ENCODE measurements around the gene ERCC1. TPM values are rescaled to one million over a fixed set of nuclear protein-coding genes. Genes with fewer than 3 reads are reported as not detected.

Gene ERCC1
- total RNA-seq, 1 experiment from 2014 or later = 62.4 TPM

DNA sequence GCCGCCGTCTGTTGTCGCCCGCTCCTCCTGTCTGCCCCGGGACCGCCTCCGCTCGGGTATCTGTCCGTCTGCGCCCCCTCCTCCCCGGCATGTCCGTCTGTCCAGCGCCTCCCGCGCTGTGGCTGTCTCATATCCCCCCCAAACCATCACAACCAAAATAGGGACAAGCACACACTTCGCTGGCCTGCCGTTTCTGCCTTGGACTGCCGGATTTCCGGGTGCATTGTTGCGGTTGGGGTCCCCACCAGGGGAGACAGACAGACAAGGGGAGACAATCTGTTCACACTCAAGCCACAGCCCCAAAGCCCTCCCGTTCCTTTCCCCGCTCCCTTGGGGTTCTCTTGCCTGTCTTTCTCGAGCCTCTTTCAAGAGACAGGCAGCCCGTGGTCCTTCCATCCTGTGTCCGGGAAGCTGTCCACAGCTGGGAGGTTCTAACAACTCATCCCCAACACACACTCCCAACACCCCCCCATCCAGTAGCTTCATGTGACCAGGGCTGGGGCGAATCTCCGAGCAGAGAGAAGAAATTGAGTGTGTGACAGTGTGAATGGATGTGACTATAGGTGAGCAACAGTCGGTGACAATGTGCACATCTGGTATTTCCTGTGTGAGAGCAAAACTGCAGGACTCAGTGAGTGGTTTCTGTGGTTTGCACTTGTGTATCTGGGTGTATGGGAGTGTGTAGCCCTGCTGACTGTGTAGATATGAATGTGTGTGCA is 27.6 kb upstream of the ERCC1 start:
- DNase-seq = no peak
- Mint-ChIP-seq H3K27ac (peak overlapping the region in 2 of 3 experiments; percentile 21 to 98; a peak in 2 of 7 replicates), H3K27me3 (ENCODE audit: low read depth) (peaks cover 38% of the 10 kb centered on the region), H3K36me3 (ENCODE audit: insufficient read depth in 1 of 3, low read depth in 3 of 3) (no peaks in the 10 kb centered on the region; a peak in 1 of 7 replicates), H3K9me3 (peaks cover 4 to 11% of the 10 kb centered on the region in 2 experiments; a peak in 4 of 5 replicates), H3K4me3 (peak overlapping the region; percentile 70 to 86), H3K4me1 (peaks cover 18 to 28% of the 10 kb centered on the region in 2 experiments)
- H2BK5ac ChIP-seq (ENCODE audit: insufficient read length, low read length) = no peak overlapping the region
- H3K27ac ChIP-seq (ENCODE audit: insufficient read length, low read depth, low read length) = no peak overlapping the region
- peaks cover 4% of the 10 kb centered on the region for H3K23me2 ChIP-seq (ENCODE audit: insufficient read length, low read depth, low read length, poor library complexity, severe bottlenecking)
- H3K14ac ChIP-seq (ENCODE audit: insufficient read depth, low read length) = peak overlapping the region; percentile 98
- peak overlapping the region; percentile 56 for H3T11ph ChIP-seq (ENCODE audit: low read length)
- no peak overlapping the region for H2AK5ac ChIP-seq (ENCODE audit: insufficient read length, low read length)
- H3K4ac ChIP-seq (ENCODE audit: low read depth, low read length) = peak overlapping the region; percentile 95
- peak overlapping the region; percentile 87 for H3K4me2 ChIP-seq (ENCODE audit: insufficient read depth, insufficient read length, low read length)
- H4K20me1 ChIP-seq (ENCODE audit: control insufficient read depth, insufficient read depth, insufficient read length) = no peaks in the 10 kb centered on the region
- TF ChIP-seq, protein P1, sequence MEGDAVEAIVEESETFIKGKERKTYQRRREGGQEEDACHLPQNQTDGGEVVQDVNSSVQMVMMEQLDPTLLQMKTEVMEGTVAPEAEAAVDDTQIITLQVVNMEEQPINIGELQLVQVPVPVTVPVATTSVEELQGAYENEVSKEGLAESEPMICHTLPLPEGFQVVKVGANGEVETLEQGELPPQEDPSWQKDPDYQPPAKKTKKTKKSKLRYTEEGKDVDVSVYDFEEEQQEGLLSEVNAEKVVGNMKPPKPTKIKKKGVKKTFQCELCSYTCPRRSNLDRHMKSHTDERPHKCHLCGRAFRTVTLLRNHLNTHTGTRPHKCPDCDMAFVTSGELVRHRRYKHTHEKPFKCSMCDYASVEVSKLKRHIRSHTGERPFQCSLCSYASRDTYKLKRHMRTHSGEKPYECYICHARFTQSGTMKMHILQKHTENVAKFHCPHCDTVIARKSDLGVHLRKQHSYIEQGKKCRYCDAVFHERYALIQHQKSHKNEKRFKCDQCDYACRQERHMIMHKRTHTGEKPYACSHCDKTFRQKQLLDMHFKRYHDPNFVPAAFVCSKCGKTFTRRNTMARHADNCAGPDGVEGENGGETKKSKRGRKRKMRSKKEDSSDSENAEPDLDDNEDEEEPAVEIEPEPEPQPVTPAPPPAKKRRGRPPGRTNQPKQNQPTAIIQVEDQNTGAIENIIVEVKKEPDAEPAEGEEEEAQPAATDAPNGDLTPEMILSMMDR (conservative IDR thresholded peaks at IDR 0.05) = no peak
- H3K56ac ChIP-seq (ENCODE audit: insufficient read length, low read depth, low read length) = no peak overlapping the region
- H4K5ac ChIP-seq (ENCODE audit: insufficient read length, low read depth, low read length) = peak overlapping the region; percentile 20
- peaks cover 2% of the 10 kb centered on the region; the same call in 1 of the 2 replicates for H3K4me1 ChIP-seq (ENCODE audit: insufficient read depth, low read length)
- no peaks in the 10 kb centered on the region for H3K79me2 ChIP-seq (ENCODE audit: insufficient read depth, low read length)
- H2BK20ac ChIP-seq (ENCODE audit: low read depth, low read length, poor library complexity, severe bottlenecking) = peak overlapping the region; percentile 46
- H2AFZ ChIP-seq (ENCODE audit: low read length) = no peak overlapping the region
- no peaks in the 10 kb centered on the region for H3K9me3 ChIP-seq (ENCODE audit: control insufficient read depth, low read depth, low read length)
- H4K8ac ChIP-seq (replicated peaks; ENCODE audit: insufficient read length, low read depth, low read length) = no peak overlapping the region
- no peak overlapping the region for H3K9ac ChIP-seq (ENCODE audit: extremely low read depth, insufficient read length, low read length)
- H2BK120ac ChIP-seq (ENCODE audit: low read depth, low read length, poor library complexity, severe bottlenecking) = peak overlapping the region; percentile 94
- H3K79me1 ChIP-seq (ENCODE audit: insufficient read depth, low read depth, low read length, poor library complexity, severe bottlenecking) = no peaks in the 10 kb centered on the region
- no CpG with 5 or more reads among the region's 28 CpGs for WGBS (ENCODE audit: extremely low coverage, insufficient read length, low lambda C conversion rate)
- H3K23ac ChIP-seq (ENCODE audit: insufficient read length, low read depth, low read length) = no peak overlapping the region
- peak overlapping the region; percentile 100 for H3K18ac ChIP-seq (ENCODE audit: insufficient read length, low read depth, low read length)
- peak overlapping the region; percentile 9 for H2BK12ac ChIP-seq (ENCODE audit: insufficient read length, low read depth, low read length)
- H3K27me3 ChIP-seq (ENCODE audit: insufficient read depth, low read length) = no peaks in the 10 kb centered on the region; the same call in 1 of the 2 replicates
- H2BK15ac ChIP-seq (ENCODE audit: low read depth, low read length) = peak overlapping the region; percentile 95; the same call in 1 of the 2 replicates
- peak overlapping the region; percentile 82 for H4K91ac ChIP-seq (ENCODE audit: insufficient read length, low read depth, low read length)

Data from H9 (cell line).